Suprapubic skin (tissue), 3 donors: ENCODE measurements around the gene CCDC57.

Source experiments
- POLR2A ChIP-seq, 2 donors: fragments of 450-650 bp; IDR thresholded peaks; one replicate each; pipeline ENCODE4 v1.6.1; 2017; ENCODE audit warnings: antibody characterized with exemption in 2 of 2, mild to moderate bottlenecking in 2 of 2, moderate library complexity in 2 of 2
- TF ChIP-seq, protein P1 (sequence below), 2 donors: fragments of 200-600 bp in 1 of 2; fragments of 450-650 bp in 1 of 2; sonication (generic) in 1 of 2; IDR thresholded peaks; one replicate each; pipeline ENCODE4 v1.5.1; 2016 to 2019; ENCODE audit warnings: antibody characterized with exemption in 2 of 2, mild to moderate bottlenecking in 1 of 2, moderate library complexity in 1 of 2

DNA sequence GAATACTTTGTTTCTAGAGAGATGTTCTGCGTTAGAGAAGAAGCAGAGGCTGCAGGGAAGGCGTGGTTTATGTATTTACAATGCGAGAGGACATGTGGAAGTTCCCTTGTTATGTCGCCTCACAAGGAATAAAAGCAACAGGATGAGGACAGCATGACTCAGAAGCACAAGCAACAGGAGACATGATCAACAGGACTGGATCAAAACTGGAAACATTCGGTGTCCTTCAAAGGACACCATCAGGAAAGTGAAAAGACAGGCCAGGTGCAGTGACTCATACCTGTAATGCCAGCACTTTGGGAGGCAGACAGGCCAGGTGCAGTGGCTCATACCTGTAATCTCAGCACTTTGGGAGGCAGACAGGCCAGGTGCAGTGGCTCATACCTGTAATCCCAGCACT is 52.6 kb downstream of the CCDC57 start:
- no peak for TF ChIP-seq POLR2A (IDR thresholded peaks at IDR 0.05)
- TF ChIP-seq, protein P1, sequence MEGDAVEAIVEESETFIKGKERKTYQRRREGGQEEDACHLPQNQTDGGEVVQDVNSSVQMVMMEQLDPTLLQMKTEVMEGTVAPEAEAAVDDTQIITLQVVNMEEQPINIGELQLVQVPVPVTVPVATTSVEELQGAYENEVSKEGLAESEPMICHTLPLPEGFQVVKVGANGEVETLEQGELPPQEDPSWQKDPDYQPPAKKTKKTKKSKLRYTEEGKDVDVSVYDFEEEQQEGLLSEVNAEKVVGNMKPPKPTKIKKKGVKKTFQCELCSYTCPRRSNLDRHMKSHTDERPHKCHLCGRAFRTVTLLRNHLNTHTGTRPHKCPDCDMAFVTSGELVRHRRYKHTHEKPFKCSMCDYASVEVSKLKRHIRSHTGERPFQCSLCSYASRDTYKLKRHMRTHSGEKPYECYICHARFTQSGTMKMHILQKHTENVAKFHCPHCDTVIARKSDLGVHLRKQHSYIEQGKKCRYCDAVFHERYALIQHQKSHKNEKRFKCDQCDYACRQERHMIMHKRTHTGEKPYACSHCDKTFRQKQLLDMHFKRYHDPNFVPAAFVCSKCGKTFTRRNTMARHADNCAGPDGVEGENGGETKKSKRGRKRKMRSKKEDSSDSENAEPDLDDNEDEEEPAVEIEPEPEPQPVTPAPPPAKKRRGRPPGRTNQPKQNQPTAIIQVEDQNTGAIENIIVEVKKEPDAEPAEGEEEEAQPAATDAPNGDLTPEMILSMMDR (IDR thresholded peaks at IDR 0.05), result no peak
